Esophagus squamous epithelium (tissue), 4 donors: ENCODE data around the gene SLC39A13.

Experiments
- CTCF ChIP-seq, 6 experiments: fragments of 450-650 bp in 4 of 6; fragments of 200-600 bp in 2 of 6; sonication (generic) in 2 of 6; IDR thresholded peaks; one replicate each; pipeline ENCODE4 v1.5.1; 2016 to 2019; ENCODE audit warnings: antibody characterized with exemption in 6 of 6, mild to moderate bottlenecking in 4 of 6, moderate library complexity in 4 of 6
- POLR2A ChIP-seq, 4 donors: fragments of 450-650 bp; IDR thresholded peaks; one replicate each; pipeline ENCODE4 v1.6.1; 2017; ENCODE audit warnings: antibody characterized with exemption in 4 of 4, mild to moderate bottlenecking in 4 of 4, moderate library complexity in 3 of 4

GRCh38 chr11:47418454-47419259 is 10.3 kb downstream of the SLC39A13 start:
- TF ChIP-seq CTCF (IDR thresholded peaks at IDR 0.05) (no peak), POLR2A (IDR thresholded peaks at IDR 0.05) (no peak)
